ENCODE data around the gene DMD.

DNA sequence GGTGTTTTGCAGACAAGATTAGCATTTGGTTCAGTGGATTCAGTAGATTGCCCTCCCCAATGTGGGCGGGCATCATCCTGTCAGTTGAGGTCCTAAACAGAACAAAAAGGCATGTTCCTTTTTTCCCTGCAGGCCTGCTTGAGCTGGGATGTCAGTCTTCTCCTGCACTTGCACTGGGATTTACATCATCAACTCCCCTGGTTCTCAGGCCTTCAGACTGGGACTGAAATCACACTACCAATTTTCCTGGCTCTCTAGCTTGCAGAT lies 1860.6 kb downstream of the DMD start:
- TF ChIP-seq TCF12 (IDR thresholded peaks at IDR 0.05) (no peak), TCF12 (CRISPR knock-in tag; IDR thresholded peaks at IDR 0.05) (no peak), REST (IDR thresholded peaks at IDR 0.05; ENCODE audit: borderline replicate concordance in 1 of 2, low read depth in 1 of 2, low read length in 2 of 2) (no peak)

Data from HepG2 (cell line).